HCT116 (cell line): ENCODE data around the gene RGS11.

Source experiments
- CEBPB ChIP-seq: IDR thresholded peaks from 2 replicates; pipeline ENCODE4 v1.6.1; 2012; ENCODE audit warnings: low read depth
- EZH2 ChIP-seq: fragments of 200-600 bp; sonication (generic); IDR thresholded peaks from 2 replicates; pipeline ENCODE4 v1.6.1; 2017; ENCODE audit warnings: antibody characterized with exemption, mixed run types
- MAX ChIP-seq: IDR thresholded peaks from 2 replicates; pipeline ENCODE4 v1.6.1; 2012
- POLR2A ChIP-seq: IDR thresholded peaks from 2 replicates; pipeline ENCODE4 v1.7.0; 2011; ENCODE audit warnings: borderline replicate concordance; ENCODE audit not compliant: insufficient read depth, insufficient read length; ENCODE audit errors: extremely low read depth
- RAD21 ChIP-seq: IDR thresholded peaks from 2 replicates; pipeline ENCODE4 v1.6.1; 2012; ENCODE audit warnings: low read depth, mild to moderate bottlenecking
- SRF ChIP-seq: IDR thresholded peaks from 2 replicates; pipeline ENCODE4 v1.6.1; 2012; ENCODE audit warnings: low read depth
- ZBTB33 ChIP-seq: IDR thresholded peaks from 2 replicates; pipeline ENCODE4 v1.6.1; 2011; ENCODE audit warnings: mild to moderate bottlenecking, low read length, moderate library complexity; ENCODE audit not compliant: insufficient replicate concordance; ENCODE audit errors: extremely low read depth
- ZNF274 ChIP-seq: fragments of 200-500 bp; sonication (Bioruptor generic); IDR thresholded peaks from 2 replicates; pipeline ENCODE4 v1.6.1; 2014; ENCODE audit warnings: mild to moderate bottlenecking, low read depth, low read length, inconsistent platforms
- TF ChIP-seq, protein P1 (sequence below), 3 experiments: fragments of 200-600 bp in 1 of 3; sonication (generic) in 1 of 3; IDR thresholded peaks in 2 of 3; conservative IDR thresholded peaks in 1 of 3; 2 replicates each; pipeline ENCODE4 v1.5.1; 2012 to 2017; ENCODE audit warnings: low read depth in 2 of 3, low read length in 2 of 3, antibody characterized with exemption in 1 of 3, borderline replicate concordance in 1 of 3, control low read depth in 1 of 3, mild to moderate bottlenecking in 1 of 3, mixed read lengths in 1 of 3, mixed run types in 1 of 3, moderate library complexity in 1 of 3; ENCODE audit not compliant: insufficient read depth in 1 of 3

- TF ChIP-seq ZNF274 (no peak), SRF (no peak), RAD21 (no peak), EZH2 (no peak), POLR2A (no peak), CEBPB (no peak), ZBTB33 (no peak), MAX (no peak)
- TF ChIP-seq, protein P1, sequence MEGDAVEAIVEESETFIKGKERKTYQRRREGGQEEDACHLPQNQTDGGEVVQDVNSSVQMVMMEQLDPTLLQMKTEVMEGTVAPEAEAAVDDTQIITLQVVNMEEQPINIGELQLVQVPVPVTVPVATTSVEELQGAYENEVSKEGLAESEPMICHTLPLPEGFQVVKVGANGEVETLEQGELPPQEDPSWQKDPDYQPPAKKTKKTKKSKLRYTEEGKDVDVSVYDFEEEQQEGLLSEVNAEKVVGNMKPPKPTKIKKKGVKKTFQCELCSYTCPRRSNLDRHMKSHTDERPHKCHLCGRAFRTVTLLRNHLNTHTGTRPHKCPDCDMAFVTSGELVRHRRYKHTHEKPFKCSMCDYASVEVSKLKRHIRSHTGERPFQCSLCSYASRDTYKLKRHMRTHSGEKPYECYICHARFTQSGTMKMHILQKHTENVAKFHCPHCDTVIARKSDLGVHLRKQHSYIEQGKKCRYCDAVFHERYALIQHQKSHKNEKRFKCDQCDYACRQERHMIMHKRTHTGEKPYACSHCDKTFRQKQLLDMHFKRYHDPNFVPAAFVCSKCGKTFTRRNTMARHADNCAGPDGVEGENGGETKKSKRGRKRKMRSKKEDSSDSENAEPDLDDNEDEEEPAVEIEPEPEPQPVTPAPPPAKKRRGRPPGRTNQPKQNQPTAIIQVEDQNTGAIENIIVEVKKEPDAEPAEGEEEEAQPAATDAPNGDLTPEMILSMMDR (IDR thresholded peaks at IDR 0.05 in 2 of 3, conservative IDR thresholded peaks at IDR 0.05 in 1 of 3; ENCODE audit: borderline replicate concordance in 1 of 3, insufficient read depth in 1 of 3, low read depth in 2 of 3, low read length in 2 of 3): no peak
Measured at GRCh38 chr16:259814-260253, 15.9 kb downstream of the RGS11 start.
